Hepatic stellate cell (primary cell): ENCODE results near the gene ERGIC1.

Source experiments
- DNase-seq: peaks from one replicate; pipeline ENCODE4 v3.0.0; 2011; ENCODE audit warnings: low spot score

ERGIC1 gene

DNA sequence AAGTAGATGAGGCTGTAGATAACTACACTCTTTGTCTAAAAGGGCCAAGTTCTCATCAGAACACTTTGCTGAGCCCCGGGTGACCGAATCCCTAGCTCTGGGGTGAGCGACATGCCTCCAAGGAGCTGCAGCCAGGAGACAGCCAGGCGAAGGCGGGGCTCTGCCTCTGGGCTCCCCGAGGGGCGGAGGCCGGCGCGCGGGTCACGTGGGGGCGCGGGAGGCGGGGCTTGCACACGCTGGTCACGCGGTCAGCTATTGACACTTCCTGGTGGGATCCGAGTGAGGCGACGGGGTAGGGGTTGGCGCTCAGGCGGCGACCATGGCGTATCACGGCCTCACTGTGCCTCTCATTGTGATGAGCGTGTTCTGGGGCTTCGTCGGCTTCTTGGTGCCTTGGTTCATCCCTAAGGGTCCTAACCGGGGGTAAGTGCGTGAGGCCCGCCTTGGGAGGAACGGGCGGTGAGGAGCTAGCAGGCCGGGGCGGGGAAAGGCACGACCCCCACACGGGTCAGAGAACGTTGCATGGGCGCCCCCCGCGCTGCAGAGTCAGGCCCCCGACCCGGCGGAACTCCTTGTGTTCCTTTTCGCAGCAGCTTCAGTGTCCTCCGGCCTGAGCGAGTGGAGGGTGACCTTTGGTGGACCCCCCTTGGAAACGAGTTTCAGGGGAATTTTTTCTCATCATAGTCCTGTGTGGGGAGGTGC is 149.6 kb downstream of the ERGIC1 start, which contains the start of gene ATP6V0E1:
Gene ATP6V0E1 (plus strand): TSS at position 230 of the 702 bp plus-strand sequence. CDS start 90 bp downstream, at position 320.
- peak; percentile 96 for DNase-seq

DNA sequence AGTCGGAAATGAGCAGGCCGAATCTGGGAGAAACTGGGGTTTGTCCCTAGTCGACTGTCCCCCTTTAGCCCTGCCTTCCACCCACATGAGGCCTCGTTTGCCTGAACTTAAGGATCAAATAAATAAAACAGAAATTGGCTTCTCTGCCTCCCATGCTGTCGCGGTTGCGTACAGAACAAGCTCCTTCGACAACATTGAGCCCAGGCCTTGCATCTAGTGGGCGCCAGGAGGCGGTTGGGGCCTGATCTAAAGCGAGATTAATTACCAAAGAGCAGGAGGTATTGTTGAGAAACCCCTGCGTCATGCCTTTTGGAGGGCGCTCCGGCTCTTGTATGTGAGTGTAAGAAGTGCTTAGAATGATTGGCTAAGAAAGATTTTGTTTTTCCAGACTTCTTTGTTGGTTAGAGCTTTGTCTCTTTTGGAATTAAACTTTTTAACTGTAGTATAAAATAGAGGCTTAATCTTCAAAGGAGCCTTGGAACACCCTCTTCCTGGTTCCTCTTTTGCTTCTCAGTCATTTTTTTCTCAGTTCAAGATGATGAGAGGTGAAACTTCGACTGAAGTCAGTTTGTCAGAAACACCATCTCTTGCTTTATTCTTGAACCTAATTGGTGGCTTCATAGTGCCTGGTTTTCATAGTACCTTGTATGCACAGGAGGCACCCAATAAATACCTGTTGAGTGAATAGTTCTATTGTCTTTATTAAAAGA is 150.3 kb downstream of the ERGIC1 start:
- DNase-seq: peak; percentile 83

GRCh38 chr5:172985596-172985995 is 151.5 kb downstream of the ERGIC1 start:
- no peak for DNase-seq

DNA sequence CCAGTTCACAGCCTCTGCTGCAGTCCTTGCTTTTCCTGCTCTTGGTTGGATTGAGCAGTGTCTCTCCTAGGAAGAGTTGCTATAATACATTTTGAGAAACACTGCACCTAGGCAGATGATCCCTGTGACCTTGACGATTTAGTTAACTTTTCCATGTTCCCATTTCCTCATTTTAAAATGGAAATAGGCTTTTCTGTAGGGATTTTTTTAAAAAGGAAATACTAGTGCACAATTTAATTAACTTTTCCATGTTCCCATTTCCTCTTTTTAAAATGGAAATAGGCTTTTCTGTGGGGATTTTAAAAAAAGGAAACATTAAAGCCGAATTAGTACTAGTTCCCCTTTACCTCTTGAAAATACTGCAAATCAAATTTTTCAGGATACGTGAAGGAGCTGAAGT is 154.2 kb downstream of the ERGIC1 start:
- no peak for DNase-seq

- DNase-seq: no peak
These were observed 156.7 kb downstream of the ERGIC1 start for GRCh38 chr5:172990776-172991175.

GRCh38 chr5:172994405-172994804 is 160.4 kb downstream of the ERGIC1 start:
- DNase-seq: no peak

DNA sequence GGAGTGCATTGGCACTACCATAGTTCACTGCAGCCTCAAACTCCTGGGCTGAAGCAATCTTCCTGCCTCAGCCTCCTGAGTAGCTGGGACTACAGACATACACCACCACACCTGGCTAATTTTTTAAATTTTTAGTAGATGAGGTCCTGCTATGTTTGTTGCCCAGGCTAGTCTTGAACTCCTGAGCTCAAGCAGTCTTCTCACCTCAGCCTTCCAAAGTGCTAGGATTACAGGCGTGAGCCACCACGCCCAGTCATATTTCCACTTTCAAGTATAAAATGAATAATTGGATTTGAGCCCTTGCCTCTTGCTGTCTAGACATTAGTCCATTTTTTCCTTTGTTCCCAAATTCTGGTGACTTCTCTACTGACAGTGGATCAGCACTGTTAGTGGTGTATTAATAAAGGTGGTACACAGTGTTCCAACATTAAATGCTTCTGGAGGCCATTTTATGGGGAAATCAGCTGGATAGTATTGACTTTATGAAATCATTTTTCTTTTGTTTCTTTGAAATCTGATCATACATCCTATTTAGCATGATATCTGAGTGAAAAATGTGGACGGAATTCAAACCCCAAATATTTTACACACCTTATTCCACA is 165.4 kb downstream of the ERGIC1 start:
- DNase-seq: no peak

GRCh38 chr5:172999974-173000373 is 165.9 kb downstream of the ERGIC1 start:
- DNase-seq: no peak

DNA sequence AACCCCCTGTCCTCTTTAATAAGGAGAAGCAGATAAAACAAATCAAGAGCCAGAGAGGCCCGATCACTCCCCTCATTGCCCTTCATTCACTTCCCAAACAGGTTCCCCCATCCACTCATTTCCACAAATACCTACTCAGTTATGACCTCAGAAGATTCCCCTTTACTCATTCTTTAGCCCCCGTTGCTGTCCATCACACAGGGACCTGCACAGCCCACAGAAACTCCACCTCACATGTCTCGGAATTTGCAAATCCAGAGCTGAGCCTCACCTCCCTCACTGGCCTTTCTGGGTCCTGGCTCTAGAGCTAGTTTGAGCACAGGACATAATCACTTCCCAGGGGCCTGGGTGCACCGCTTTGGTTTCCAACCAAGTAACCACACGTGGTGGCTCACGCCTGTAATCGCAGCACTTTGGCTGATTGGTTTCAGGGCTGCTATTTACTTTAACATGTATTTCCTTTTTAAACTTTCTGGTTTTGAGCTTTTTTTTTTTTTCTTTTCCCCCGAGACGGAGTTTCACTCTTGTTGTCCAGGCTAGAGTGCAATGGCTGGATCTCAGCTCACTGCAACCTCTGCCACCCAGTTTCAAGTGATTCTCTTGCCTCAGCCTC is 167.3 kb downstream of the ERGIC1 start:
- DNase-seq: no peak
